HG02870 (cell line): Measurements from ENCODE around the gene CASKIN1.

Experiments used
- ATAC-seq: cut with Tn5 transposase; IDR thresholded peaks from one replicate; pipeline ENCODE4 v1.9.1; 2021; ENCODE audit warnings: mild to moderate bottlenecking, moderate library complexity; ENCODE audit not compliant: unreplicated experiment

Gene CASKIN1

GRCh38 chr16:2232094-2232990, 35.9 kb upstream of the CASKIN1 start:
- ATAC-seq = no peak

- ATAC-seq = no peak
These were observed 34.9 kb upstream of the CASKIN1 start for GRCh38 chr16:2231016-2231931.

- no peak for ATAC-seq
These were observed 34.0 kb upstream of the CASKIN1 start for GRCh38 chr16:2230376-2230775.

GRCh38 chr16:2229632-2230250, 33.3 kb upstream of the CASKIN1 start:
- ATAC-seq = no peak

GRCh38 chr16:2229091-2229490, 32.7 kb upstream of the CASKIN1 start:
- no peak for ATAC-seq

GRCh38 chr16:2228161-2228824, 31.9 kb upstream of the CASKIN1 start:
- ATAC-seq = no peak

- ATAC-seq = no peak
These were observed 30.5 kb upstream of the CASKIN1 start for GRCh38 chr16:2226918-2227317.

GRCh38 chr16:2226245-2226793, 29.9 kb upstream of the CASKIN1 start:
- ATAC-seq = no peak

GRCh38 chr16:2223942-2224486, 27.6 kb upstream of the CASKIN1 start:
- ATAC-seq = peak; percentile 2

- peak; percentile 94 for ATAC-seq
These were observed 27.0 kb upstream of the CASKIN1 start, which contains the start of gene E4F1 for GRCh38 chr16:2223221-2223941. E4F1 (plus strand) TSS chr16:2223591; CDS start chr16:2223614, 23 bp downstream.

GRCh38 chr16:2216330-2216729, 19.9 kb upstream of the CASKIN1 start:
- ATAC-seq = no peak

GRCh38 chr16:2214719-2214968, 18.2 kb upstream of the CASKIN1 start, which contains the start of gene PGP:
PGP (minus strand) TSS chr16:2214840; CDS start chr16:2214777, 63 bp downstream.
- peak; percentile 85 for ATAC-seq

- ATAC-seq = peak; percentile 8
These were observed 17.7 kb upstream of the CASKIN1 start for GRCh38 chr16:2213817-2214718.

- no peak for ATAC-seq
These were observed 16.2 kb upstream of the CASKIN1 start for GRCh38 chr16:2212362-2213324.

- ATAC-seq = no peak
These were observed 15.5 kb upstream of the CASKIN1 start for GRCh38 chr16:2211923-2212347.

GRCh38 chr16:2210386-2211365, 14.3 kb upstream of the CASKIN1 start, which contains the start of gene BRICD5:
BRICD5 (minus strand) TSS chr16:2210863; CDS start chr16:2210833, 30 bp downstream.
- ATAC-seq = no peak
